Caki2 (cell line): Measurements from ENCODE around the gene KIRREL1. TPM values are rescaled to one million over a fixed set of nuclear protein-coding genes. Genes with fewer than 3 reads are reported as not detected.

Experiments
- DNase-seq: peaks from one replicate; pipeline ENCODE4 v3.0.0-alpha.2; 2015; ENCODE audit warnings: low read depth
- in situ Hi-C: cut with HindIII; loops from 2 replicates; pipeline ENCODE4 v1.10.0; 2016; ENCODE audit warnings: low sequenced_read_pairs, low pct_unique_long_range_greater_than_20kb, mixed read lengths
- total RNA-seq: library from RNA; depleted of rRNA; stranded (reverse); fragments of >200 nt; shearing (Covaris generic); gene quantifications from 2 replicates; pipeline ENCODE4 v1.2.3, GENCODE V29; 2014; ENCODE audit warnings: low replicate concordance

KIRREL1 gene
- total RNA-seq, 1 experiment from 2014 or later: 62.9 TPM

GRCh38 chr1:158045639-158046038, 52.2 kb downstream of the KIRREL1 start:
- peak; percentile 82 for DNase-seq

GRCh38 chr1:158046715-158047510, 53.5 kb downstream of the KIRREL1 start:
- in situ Hi-C loops: no loop called here
- DNase-seq: no peak

More at GRCh38 chr1:158045639-158046038, 52.2 kb downstream of the KIRREL1 start:
- in situ Hi-C loops: no loop called here

GRCh38 chr1:158048371-158049067, 55.1 kb downstream of the KIRREL1 start:
- in situ Hi-C loops: no loop called here
- DNase-seq: no peak

- no peak for DNase-seq
- in situ Hi-C loops: no loop called here
Observed at GRCh38 chr1:158049853-158050252, 56.4 kb downstream of the KIRREL1 start.

GRCh38 chr1:158053276-158053675, 59.8 kb downstream of the KIRREL1 start:
- in situ Hi-C loops: no loop called here
- no peak for DNase-seq

DNA sequence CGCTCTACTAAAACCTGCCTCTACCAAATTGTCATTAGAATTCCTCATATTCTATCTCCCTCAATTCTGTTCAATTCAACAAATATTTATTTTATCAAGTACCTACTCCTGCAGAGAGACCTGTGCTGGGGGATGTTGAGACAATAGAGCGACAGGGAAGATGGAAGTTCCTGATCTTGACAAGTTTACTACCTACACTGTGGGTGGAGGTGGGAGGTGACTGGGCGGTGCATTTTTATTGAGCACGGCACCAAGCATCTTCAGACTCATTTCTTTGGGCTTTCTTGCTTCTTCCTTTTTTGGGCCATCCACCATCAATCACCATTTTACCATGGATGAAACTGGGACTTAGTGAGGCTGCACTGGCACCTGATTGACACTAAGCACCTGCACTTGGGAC, 61.3 kb downstream of the KIRREL1 start:
- DNase-seq: no peak
- in situ Hi-C loops: no loop called here

DNA sequence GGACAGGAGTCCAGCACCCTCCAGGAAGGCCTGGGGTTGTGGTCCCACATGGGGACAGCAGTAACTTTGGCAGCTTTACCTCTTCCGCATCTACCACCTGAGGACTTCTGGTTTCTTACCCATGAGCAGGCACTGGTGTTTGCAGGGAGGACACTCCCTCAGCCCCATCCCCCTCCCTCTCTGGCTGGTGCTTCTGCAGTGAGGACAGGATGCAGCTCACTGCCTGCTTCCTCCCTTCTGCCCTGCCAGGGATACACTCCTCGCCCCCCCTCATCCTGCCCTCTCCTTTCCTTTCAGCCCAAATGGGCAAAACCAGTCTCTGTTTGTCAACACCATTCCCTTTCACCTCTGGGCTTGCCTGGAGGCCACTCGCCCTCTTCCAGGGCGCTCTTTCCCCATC, 62.4 kb downstream of the KIRREL1 start:
- in situ Hi-C loops: no loop called here
- DNase-seq: no peak

DNA sequence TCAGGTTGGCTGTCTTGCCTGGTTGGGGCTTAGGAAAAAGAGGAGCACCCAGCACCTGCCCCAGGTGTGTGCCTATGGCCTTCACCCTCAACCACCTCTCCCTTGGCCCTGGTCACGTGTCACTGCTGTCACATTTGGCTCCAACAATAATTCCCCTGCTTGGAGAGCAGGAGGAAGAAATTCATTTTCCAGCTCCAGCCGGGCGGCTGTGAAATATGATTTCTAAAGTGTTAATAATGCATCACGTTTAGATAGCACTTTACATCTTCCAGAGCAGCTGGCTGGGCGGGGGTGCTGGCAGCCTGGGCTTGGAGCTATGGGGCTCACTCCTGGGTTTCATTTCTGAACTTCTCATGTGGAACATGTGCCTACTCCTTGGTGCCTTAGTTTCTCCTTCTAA, 63.1 kb downstream of the KIRREL1 start:
- in situ Hi-C loops: no loop called here
- no peak for DNase-seq

GRCh38 chr1:158058237-158058985, 65.0 kb downstream of the KIRREL1 start:
- in situ Hi-C loops: no loop called here
- no peak for DNase-seq

- in situ Hi-C loops: no loop called here
- DNase-seq: no peak
Observed at GRCh38 chr1:158059984-158060383, 66.5 kb downstream of the KIRREL1 start.

- no peak for DNase-seq
- in situ Hi-C loops: no loop called here
Observed at GRCh38 chr1:158062174-158062573, 68.7 kb downstream of the KIRREL1 start.

DNA sequence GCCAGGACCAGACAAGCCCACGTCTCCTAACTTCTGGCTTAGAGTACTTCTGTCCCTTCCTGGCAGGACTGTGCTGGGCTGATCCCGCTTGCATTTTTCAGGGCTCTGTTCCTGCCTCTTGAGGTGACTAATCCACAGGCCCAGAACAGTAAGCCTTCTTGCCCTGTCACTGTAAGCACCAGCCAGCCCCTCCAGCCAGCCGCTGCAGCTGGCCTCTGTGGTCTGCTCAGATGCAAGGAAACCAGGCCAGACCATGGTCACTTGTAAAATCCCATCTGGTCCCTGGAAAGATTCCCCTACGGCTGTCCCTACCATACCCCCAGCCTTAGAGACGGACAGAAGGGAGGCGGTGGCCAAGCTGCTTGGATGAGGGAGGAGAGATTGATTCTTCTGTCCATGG, 74.2 kb downstream of the KIRREL1 start:
- in situ Hi-C loops: no loop called here
- DNase-seq: no peak

DNA sequence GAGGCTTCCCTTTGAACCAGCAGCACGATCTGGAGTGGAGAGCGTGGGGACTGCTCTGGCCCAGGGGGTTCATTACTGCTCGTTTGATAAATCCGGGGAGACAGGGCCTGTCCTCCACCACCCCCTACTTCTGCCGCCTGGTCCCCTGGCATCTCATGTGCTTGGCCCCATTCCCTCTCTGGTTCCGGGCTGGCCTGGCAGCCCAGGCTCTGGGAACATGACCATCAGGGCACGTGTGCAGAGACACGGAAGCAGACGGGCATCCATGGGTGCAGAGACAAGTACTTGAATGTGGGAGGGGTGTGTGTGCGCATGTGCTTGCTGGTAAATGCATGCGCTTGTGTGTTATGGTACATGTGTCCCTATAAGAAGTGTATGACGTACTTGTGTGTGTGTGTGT, 75.5 kb downstream of the KIRREL1 start:
- in situ Hi-C loops: no loop called here

GRCh38 chr1:158071138-158071537, 77.7 kb downstream of the KIRREL1 start:
- DNase-seq: no peak
- in situ Hi-C loops: no loop called here

More for the DNA sequence above, 75.5 kb downstream of the KIRREL1 start:
- no peak for DNase-seq

- no peak for DNase-seq
- in situ Hi-C loops: no loop called here
Observed at GRCh38 chr1:158075078-158075477, 81.6 kb downstream of the KIRREL1 start.

DNA sequence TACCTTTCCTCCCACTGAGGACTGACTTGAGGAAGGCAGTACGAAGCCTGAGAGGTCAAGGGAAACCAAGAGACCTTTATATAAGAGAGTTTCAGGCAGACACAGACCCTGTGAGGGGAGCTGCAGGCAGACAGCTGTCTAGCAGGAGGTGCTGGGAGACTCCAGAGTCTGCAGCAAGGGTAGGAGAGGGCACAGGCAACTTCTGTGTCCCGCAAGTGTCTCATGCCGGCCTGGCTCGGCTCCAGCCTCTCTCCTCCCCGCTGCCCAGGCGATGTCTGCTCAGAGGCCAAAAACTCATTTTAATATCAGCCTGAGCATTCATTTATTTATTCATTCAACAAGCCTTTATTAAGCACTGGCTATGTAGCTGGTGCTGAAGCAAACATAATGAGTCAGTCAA, 83.0 kb downstream of the KIRREL1 start:
- DNase-seq: no peak
- in situ Hi-C loops: no loop called here

DNA sequence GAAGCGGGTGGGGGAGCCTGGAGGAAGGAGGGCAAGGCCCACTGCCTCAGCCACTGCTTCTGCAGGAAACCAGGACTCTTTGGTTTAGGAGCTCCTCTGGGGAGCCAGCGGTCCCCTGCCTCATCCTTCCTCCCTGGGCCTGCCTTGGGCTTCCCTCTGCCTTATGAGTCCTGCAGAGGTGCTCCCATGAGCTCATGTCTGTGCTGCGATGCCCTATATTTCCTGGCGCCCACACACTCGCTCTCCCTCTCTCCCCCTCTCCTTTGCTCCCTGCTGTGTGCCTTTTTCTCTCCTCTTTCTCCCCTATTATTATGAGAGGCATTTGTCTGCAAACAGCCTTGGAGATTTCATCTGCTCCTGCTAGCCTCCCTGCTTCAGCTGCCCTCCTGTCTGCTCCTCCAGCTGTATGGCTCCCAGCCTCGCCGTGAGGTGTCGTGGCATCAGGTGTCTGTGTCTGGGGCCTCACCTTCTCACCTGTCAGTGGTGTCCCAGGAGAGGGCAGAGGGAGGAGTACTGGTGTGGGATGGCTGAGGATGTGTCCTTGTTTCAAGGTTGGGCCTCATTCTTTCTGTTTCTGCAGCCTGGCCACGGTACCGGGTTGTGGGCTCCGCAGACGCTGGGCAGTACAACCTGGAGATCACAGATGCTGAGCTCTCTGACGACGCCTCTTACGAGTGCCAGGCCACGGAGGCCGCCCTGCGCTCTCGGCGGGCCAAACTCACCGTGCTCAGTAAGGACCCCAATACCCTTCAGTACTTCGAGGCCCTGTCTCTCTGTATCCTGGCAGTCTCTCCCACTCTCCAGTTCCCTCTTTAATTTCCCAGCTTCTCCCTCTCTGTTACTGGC, 84.2 kb downstream of the KIRREL1 start:
- no peak for DNase-seq
- in situ Hi-C loops: no loop called here

DNA sequence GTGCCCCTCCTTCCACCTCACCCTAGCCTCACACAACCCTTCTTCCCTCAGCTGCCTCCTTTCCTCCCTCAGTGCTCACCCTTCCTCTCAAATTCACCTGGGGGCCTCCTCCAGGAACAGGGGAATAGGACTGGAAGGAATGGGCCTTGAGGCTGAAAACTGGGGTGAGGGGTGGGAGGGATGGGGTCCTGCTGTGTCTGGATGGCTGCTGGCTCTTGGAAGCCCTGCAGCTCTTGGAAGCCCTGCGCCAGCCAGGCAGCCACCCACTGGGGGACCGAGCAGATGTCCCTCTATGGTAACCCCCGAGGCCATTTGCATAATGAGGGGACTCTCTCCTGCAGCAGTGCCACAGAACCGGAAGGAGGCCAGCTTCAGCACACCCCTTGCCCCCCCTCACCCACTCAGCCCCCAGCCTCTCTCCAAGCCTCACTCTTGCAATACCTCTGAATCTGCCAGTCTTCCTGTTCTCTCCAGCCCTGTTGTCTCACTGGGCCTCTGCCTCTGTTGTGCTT, 85.2 kb downstream of the KIRREL1 start:
- no peak for DNase-seq

More for the DNA sequence above, 85.2 kb downstream of the KIRREL1 start:
- in situ Hi-C loops: no loop called here
